Measurements from ENCODE around the gene SP140.

SP140 gene

DNA sequence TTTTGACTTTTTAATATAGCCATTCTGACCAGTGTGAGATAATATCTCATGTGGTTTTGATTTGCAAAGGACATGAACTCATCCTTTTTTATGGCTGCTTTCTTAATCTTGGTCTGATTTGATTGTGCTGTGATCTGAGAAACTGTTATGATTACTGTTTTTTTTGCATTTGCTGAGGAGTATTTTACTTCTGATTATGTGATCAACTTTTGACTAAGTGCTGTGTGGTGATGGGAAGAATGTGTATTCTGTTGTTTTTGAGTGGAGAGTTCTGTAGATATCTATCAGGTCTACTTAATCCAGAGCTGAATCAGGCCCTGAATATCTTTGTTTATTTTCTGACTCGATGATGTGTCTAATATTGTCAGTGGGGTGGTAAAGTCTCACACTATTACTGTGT, 118.2 kb downstream of the SP140 start:
- no peaks in the 10 kb centered on the region for H3K27me3 ChIP-seq (replicated peaks)
- H3K36me3 ChIP-seq (replicated peaks): peaks cover 3% of the 10 kb centered on the region
- DNase-seq: no peak
- TF ChIP-seq, protein P1, sequence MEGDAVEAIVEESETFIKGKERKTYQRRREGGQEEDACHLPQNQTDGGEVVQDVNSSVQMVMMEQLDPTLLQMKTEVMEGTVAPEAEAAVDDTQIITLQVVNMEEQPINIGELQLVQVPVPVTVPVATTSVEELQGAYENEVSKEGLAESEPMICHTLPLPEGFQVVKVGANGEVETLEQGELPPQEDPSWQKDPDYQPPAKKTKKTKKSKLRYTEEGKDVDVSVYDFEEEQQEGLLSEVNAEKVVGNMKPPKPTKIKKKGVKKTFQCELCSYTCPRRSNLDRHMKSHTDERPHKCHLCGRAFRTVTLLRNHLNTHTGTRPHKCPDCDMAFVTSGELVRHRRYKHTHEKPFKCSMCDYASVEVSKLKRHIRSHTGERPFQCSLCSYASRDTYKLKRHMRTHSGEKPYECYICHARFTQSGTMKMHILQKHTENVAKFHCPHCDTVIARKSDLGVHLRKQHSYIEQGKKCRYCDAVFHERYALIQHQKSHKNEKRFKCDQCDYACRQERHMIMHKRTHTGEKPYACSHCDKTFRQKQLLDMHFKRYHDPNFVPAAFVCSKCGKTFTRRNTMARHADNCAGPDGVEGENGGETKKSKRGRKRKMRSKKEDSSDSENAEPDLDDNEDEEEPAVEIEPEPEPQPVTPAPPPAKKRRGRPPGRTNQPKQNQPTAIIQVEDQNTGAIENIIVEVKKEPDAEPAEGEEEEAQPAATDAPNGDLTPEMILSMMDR (IDR thresholded peaks at IDR 0.05; ENCODE audit: low read depth, low read length, missing control alignments): no peak
- H3K4me3 ChIP-seq (ENCODE audit: low read depth, low read length): no peak overlapping the region
- in situ Hi-C loops (cut with HindIII; ENCODE audit: low pct_ligation_motif_present, low sequenced_read_pairs): no loop called here
- peak overlapping the region; percentile 38 for H3K27ac ChIP-seq

DNA sequence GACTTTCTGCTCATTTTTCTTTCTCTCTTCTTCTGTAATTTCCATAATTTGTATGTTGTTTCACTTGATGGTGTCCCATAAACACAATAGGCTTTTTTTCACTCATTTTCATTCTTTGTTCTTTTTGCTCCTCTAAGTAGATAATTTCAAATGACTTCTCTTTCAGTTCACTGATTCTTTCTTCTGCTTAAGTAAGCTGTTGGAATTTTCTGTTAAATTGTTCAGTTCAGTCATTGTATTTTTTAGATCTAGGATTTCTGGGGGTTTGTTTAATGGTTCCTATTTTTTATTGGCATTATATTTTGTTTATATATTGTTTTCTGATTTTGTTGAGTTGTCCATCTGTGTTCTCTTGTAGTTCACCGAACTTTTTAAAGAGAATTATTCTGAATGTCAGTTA, 120.9 kb downstream of the SP140 start:
- Histone ChIP-seq H3K27ac (no peak overlapping the region), H3K36me3 (replicated peaks) (peaks cover 3% of the 10 kb centered on the region), H3K4me3 (ENCODE audit: low read depth, low read length) (no peak overlapping the region), H3K27me3 (replicated peaks) (no peaks in the 10 kb centered on the region)
- TF ChIP-seq, protein P1 (IDR thresholded peaks at IDR 0.05; ENCODE audit: low read depth, low read length, missing control alignments): no peak
- in situ Hi-C loops (cut with HindIII; ENCODE audit: low pct_ligation_motif_present, low sequenced_read_pairs): no loop called here
- DNase-seq: no peak

DNA sequence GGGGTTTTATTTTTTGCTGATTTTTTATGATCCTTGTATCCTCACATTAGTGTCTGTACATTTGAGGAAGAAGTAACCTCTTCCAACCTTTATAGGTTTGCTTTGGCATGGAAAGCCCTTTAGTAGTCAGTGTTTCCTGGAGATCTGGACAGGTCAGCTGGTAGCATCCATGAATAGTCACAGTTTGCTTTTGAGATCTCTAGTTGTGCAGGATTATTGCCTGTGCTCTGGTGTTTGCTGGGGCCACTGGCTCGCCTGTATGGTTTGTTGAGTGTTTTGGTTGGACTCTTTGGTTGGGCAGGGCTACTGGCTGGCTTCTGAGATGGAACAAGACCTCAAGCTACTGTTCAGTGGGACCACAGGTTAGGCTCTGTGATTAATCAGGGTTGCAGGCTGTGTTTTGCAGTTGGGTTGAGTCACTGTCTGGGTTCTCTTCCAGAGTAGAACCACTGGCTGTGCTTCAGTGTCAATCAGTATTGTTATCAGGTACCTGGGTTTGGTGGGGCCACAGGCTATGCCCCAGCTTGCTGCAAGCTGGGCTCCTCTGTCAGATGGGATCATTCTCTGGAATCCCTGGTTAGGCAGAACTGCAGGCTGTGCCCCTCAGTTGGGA, 121.5 kb downstream of the SP140 start:
- Histone ChIP-seq H3K36me3 (replicated peaks) (peaks cover 3% of the 10 kb centered on the region), H3K27ac (no peak overlapping the region), H3K27me3 (replicated peaks) (no peaks in the 10 kb centered on the region), H3K4me3 (ENCODE audit: low read depth, low read length) (no peak overlapping the region)
- in situ Hi-C loops (cut with HindIII; ENCODE audit: low pct_ligation_motif_present, low sequenced_read_pairs): no loop called here
- peak; percentile 52 for DNase-seq
- TF ChIP-seq, protein P1 (IDR thresholded peaks at IDR 0.05; ENCODE audit: low read depth, low read length, missing control alignments): no peak

DNA sequence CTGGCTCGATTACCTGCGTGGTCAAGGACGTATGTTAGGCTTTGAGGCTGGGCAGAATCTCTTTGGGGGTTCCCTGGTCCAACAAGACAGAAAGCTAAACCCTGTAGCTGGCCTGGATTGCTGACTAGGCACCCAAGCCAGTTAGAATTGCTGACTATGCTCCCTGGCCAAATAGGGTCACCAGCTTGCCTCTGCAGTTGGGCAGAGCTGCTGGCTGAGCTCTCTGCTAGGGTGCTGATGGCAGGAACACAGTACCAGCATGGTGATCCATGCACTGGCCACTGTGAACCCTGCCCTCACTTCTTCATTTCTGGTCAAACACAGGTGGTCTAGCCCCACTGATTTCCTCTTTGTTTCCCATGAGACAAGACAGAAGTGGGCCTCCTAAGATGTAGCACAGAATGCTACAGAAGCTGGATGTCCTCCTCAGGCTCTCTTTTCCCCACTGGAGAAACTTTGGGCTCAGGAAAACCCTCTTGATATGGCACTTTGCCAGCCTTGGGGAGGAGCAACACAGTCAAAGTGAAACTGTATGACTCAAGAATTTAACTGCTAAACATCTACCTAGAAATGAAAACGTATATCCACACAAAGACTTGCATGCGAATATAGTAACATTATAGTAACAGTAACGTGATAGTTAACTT, 122.2 kb downstream of the SP140 start:
- TF ChIP-seq, protein P1 (IDR thresholded peaks at IDR 0.05; ENCODE audit: low read depth, low read length, missing control alignments): no peak
- in situ Hi-C loops (cut with HindIII; ENCODE audit: low pct_ligation_motif_present, low sequenced_read_pairs): no loop called here
- DNase-seq: no peak
- H3K27me3 ChIP-seq (replicated peaks): no peaks in the 10 kb centered on the region
- H3K27ac ChIP-seq: no peak overlapping the region
- H3K36me3 ChIP-seq (replicated peaks): peaks cover 3% of the 10 kb centered on the region
- no peak overlapping the region for H3K4me3 ChIP-seq (ENCODE audit: low read depth, low read length)

DNA sequence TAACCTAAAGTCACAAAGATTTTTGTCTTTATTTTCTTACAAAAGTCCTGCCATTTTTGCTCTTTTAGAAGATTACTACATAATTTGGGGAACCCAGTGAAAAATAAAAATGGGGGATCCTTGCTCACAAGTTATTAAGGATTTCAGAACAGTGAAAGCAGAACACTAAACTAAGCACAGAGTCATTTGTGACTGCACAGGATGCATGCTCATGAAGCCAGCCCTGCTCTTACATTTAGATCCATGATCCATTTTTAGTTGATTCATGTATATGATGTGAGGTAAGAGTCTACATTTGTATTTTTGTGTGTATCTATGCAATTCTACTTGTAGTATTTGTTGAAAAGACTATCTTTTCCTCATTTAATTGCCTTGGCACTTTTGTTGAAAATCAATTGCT, 123.3 kb downstream of the SP140 start:
- Histone ChIP-seq H3K27me3 (replicated peaks) (no peaks in the 10 kb centered on the region), H3K4me3 (ENCODE audit: low read depth, low read length) (no peak overlapping the region), H3K27ac (no peak overlapping the region), H3K36me3 (replicated peaks) (no peaks in the 10 kb centered on the region)
- TF ChIP-seq, protein P1 (IDR thresholded peaks at IDR 0.05; ENCODE audit: low read depth, low read length, missing control alignments): no peak
- in situ Hi-C loops (cut with HindIII; ENCODE audit: low pct_ligation_motif_present, low sequenced_read_pairs): no loop called here
- no peak for DNase-seq

DNA sequence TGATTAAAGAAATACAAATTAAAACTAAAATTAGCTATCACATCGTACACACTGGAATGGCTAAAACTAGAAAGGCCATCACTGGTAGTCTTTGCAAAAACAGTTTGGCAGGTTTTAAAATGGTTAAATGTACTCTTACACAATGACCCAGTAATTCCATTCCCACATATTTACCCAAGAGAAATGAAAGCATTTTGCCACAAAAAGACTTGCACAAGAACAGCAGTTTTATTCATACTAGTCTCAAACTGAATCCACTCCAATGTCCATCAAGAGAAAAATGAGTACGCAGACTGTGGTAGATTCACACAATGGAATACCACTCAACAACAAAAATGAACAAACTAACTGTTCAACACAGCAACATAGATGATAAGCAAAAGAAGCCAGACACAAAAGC, 130.5 kb downstream of the SP140 start:
- TF ChIP-seq, protein P1 (IDR thresholded peaks at IDR 0.05; ENCODE audit: low read depth, low read length, missing control alignments): no peak
- in situ Hi-C loops (cut with HindIII; ENCODE audit: low pct_ligation_motif_present, low sequenced_read_pairs): no loop called here
- no peak for DNase-seq
- Histone ChIP-seq H3K27ac (no peak overlapping the region), H3K27me3 (replicated peaks) (no peaks in the 10 kb centered on the region), H3K36me3 (replicated peaks) (peaks cover 5% of the 10 kb centered on the region), H3K4me3 (ENCODE audit: low read depth, low read length) (no peak overlapping the region)

All from brain microvascular endothelial cell (primary cell).